ENCODE measurements around the gene PRKCA.

PRKCA gene

GRCh38 chr17:66727634-66728570 is 425.5 kb downstream of the PRKCA start:
- peak; percentile 35 to 54 for DNase-seq

GRCh38 chr17:66730461-66730923 is 428.1 kb downstream of the PRKCA start:
- peak in 1 of 2 experiments; percentile 11 for DNase-seq

GRCh38 chr17:66733759-66734158 is 431.3 kb downstream of the PRKCA start:
- no peak for DNase-seq

- no peak for DNase-seq
Measured at GRCh38 chr17:66734186-66734943, 432.0 kb downstream of the PRKCA start.

GRCh38 chr17:66737524-66737923 is 435.1 kb downstream of the PRKCA start:
- DNase-seq: no peak

GRCh38 chr17:66738301-66738700 is 435.9 kb downstream of the PRKCA start:
- DNase-seq: no peak

- no peak for DNase-seq
Measured at GRCh38 chr17:66739553-66739952, 437.1 kb downstream of the PRKCA start.

GRCh38 chr17:66740226-66740625 is 437.8 kb downstream of the PRKCA start:
- DNase-seq: no peak

- DNase-seq: no peak
Measured at GRCh38 chr17:66743511-66743910, 441.1 kb downstream of the PRKCA start.

- no peak for DNase-seq
Measured at GRCh38 chr17:66746736-66747135, 444.3 kb downstream of the PRKCA start.

GRCh38 chr17:66747578-66748275 is 445.3 kb downstream of the PRKCA start:
- DNase-seq: peak in 1 of 2 experiments; percentile 23

GRCh38 chr17:66748578-66748977 is 446.2 kb downstream of the PRKCA start:
- no peak for DNase-seq

GRCh38 chr17:66749217-66749832 is 446.9 kb downstream of the PRKCA start:
- DNase-seq: no peak

- DNase-seq: no peak
Measured at GRCh38 chr17:66750116-66750515, 447.7 kb downstream of the PRKCA start.

- no peak for DNase-seq
Measured at GRCh38 chr17:66750781-66751543, 448.5 kb downstream of the PRKCA start.

GRCh38 chr17:66751771-66752170 is 449.4 kb downstream of the PRKCA start:
- DNase-seq: no peak

- DNase-seq: no peak
Measured at GRCh38 chr17:66752411-66752810, 450.0 kb downstream of the PRKCA start.

- no peak for DNase-seq
Measured at GRCh38 chr17:66753126-66753920, 450.9 kb downstream of the PRKCA start.

GRCh38 chr17:66755101-66755943 is 452.9 kb downstream of the PRKCA start:
- no peak for DNase-seq

- no peak for DNase-seq
Measured at GRCh38 chr17:66755944-66756290, 453.5 kb downstream of the PRKCA start.

Measured in NCI-H446 (cell line).